GM19324 (cell line): Measurements from ENCODE around the gene HS6ST2.
A peak's percentile ranks its signal among the peaks of the same experiment; 100 is the strongest.

Source experiments
- ATAC-seq: cut with Tn5 transposase; IDR thresholded peaks from one replicate; pipeline ENCODE4 v1.9.1; 2021; ENCODE audit warnings: mild to moderate bottlenecking, moderate library complexity; ENCODE audit not compliant: unreplicated experiment, low FRiP score

The HS6ST2 gene

GRCh38 chrX:132634521-132634920 is 323.9 kb downstream of the HS6ST2 start:
- ATAC-seq, result no peak

DNA sequence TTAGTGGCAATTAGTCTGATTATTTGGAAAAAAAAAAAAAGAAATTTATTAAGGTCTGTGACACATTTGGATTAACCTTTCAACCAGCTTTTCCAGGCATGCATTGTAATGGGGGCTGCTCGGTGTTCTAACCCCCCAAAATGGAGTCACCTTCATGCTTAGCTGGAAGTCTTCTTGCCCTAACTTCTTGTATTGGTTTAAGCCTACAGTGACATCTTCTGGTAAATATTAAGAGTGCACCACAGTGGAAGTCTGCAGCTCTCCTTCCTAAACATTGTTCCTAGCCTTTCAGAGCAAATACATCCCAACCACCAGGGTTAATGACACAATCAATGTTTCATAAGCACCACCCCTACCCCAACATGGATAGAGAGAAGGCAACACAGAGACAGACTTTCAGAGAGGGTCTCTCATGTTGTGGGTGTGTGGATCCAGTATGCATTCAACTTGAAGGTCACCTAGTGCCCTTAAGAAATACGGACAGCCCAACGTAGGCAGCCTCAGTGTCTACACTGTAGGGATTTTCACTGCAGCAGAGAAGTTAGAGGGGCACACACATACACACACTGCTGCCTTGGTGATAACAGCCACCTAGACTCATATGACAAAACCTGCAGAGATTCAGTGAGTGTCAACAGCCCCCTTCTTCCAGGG is 326.7 kb downstream of the HS6ST2 start:
- no peak for ATAC-seq

- no peak for ATAC-seq
These were observed 334.0 kb downstream of the HS6ST2 start for GRCh38 chrX:132624466-132624865.

GRCh38 chrX:132623942-132624341 is 334.5 kb downstream of the HS6ST2 start:
- ATAC-seq, result no peak

DNA sequence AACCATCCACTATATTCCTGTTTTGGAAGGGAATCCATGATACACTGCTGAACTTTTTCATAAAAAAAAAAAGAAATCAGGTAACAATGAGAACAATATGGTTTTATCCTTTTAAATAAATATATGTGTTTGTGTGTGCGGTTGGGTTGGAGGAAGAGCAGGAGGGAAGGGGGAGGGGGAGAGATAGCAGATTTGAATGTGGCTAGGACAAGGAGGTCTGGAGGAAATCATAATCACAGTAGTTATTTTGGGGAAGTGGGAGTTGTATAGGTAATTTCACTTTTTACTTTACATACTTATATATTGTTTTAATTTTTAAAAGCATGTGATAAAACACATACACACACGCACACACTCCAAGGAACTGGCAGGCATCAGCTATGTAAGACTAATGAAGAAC is 335.1 kb downstream of the HS6ST2 start:
- ATAC-seq, result no peak

- ATAC-seq, result no peak
These were observed 336.3 kb downstream of the HS6ST2 start for GRCh38 chrX:132622130-132622529.

DNA sequence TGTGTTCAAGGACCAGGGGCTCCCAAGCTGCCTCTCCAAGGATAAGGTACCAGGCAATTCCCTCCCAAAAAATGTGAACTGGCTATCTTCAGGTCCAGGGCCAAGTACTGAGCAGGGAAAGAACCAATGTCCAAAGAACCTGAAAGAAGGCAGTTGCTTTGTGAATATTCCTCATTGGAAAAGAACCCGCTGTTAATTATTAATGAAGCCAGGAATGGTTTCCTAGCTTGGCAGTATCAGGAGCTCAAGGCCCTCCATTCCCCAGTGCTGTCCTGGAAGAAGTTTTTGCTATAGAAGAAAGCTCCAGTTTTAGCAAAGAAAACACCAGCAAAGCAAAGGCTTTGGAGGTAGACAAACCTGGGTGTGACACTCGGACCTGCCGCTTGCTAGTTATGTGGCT is 339.6 kb downstream of the HS6ST2 start:
- ATAC-seq, result no peak

- no peak for ATAC-seq
These were observed 342.9 kb downstream of the HS6ST2 start for GRCh38 chrX:132615391-132616131.

GRCh38 chrX:132614297-132614696 is 344.1 kb downstream of the HS6ST2 start:
- no peak for ATAC-seq

- no peak for ATAC-seq
These were observed 344.6 kb downstream of the HS6ST2 start for GRCh38 chrX:132613801-132614200.

GRCh38 chrX:132612821-132613564 is 345.4 kb downstream of the HS6ST2 start:
- no peak for ATAC-seq

GRCh38 chrX:132610536-132610935 is 347.9 kb downstream of the HS6ST2 start:
- no peak for ATAC-seq

DNA sequence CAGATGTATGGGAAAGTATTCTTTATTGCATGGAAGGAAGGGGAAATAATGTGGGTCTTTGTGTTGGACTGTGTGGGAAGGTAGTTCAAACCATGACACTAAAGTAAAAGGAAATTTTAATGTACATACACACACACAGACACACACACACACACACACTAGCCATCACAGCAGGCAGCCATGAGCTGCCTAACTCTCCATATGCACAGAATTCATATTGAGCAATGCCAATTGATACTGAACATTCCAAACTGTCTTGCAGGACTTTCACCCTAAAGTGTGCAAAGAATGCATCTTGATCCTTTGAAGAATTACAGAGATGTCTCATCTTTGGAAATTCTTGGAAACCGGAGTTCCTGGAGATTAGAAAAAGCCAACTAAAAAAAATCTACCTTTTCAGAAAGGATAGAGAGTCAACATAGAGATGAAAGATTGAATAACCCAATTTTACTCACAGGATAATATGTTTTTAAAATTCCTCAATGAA is 349.0 kb downstream of the HS6ST2 start:
- no peak for ATAC-seq

DNA sequence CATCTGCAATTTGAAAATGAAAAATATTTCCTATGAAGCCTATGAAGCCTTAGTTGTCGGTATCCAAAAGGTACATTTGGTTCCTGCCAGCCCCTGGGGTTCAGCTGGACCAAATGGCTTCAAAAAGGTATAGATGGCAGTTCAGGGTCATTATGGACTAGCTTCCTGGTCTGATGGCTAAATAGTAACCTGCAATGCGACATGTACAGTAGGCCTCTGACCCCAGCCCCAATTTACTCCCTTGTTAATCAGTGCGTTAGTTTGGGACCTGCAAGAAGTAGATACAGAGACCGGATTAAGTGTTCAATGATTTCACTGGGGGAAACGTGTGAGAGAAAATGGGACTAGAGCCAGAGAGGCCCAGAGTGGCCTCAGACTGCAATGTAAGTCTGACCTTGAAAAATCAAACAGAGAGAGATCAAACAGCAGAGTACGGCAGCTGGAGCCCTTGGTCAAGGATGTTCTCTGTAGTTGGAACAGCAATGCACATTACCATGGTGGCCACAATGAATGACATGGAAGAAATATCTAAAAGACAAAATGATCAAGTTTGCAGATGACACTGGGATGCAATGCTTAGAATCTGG is 354.6 kb downstream of the HS6ST2 start:
- ATAC-seq, result no peak

GRCh38 chrX:132602701-132603100 is 355.7 kb downstream of the HS6ST2 start:
- no peak for ATAC-seq

GRCh38 chrX:132594999-132595398 is 363.4 kb downstream of the HS6ST2 start:
- ATAC-seq, result no peak

DNA sequence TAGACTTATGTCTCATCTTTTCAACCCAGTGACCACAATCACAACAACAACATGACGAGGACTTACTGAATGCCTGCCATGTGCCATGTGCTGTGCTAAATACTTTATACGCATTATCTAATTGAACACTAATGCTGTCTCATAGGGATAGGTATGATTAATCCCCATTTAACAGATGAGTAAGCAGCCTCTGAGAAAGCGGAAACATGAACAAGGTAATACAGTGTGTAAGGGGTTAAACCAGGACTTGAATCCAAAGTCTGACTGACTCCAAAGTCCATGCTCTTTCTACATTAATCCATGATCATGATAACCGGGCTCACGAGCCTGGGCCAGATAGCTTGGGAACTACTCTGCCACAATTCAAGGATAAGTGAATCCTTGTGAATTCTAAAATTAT is 364.3 kb downstream of the HS6ST2 start:
- ATAC-seq, result no peak

DNA sequence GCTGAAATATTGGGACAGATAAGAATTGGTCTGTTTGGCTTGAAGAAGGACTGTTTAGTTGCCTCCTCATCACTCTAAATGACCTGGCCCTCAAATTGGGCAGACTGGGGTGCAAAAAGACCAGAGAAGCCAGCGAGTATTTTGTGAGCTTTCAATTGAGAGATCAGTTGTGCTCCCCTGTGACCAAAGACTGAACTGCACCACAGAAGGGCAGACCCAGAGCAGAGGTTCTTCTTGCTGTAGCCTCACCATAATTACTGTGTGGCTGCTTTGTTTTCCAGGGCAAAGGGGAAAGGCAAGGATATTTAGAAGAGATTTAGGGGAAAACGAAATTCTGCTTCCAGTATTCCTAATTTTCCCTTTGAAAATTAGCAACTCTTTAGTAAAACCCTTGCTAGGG is 365.5 kb downstream of the HS6ST2 start:
- peak; percentile 60 for ATAC-seq

DNA sequence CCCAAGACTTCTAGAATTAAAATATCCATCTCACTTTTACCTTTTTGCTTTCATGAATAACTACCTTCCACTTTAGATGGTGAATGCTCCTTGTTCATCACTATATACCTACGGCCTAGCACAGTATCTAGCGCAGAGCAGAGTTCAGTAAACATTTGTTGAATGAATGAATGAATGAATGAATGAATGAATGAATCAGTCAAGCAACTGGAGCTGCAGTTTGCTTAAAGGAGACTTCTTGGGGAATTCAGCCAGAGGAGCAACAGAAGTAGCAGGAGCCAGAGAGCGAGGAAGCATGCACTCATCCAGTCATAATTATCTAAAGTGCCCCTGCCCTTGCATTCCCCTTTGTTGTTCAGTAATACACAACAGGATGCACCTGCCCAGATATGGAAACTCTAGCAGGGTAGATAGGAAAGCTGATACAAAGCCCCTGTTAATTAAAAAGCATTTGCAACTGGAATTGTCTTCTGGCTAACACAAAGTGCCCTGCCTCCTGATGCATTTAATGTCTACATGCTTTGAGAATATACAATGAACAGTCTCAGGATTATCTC is 366.6 kb downstream of the HS6ST2 start:
- ATAC-seq, result no peak

DNA sequence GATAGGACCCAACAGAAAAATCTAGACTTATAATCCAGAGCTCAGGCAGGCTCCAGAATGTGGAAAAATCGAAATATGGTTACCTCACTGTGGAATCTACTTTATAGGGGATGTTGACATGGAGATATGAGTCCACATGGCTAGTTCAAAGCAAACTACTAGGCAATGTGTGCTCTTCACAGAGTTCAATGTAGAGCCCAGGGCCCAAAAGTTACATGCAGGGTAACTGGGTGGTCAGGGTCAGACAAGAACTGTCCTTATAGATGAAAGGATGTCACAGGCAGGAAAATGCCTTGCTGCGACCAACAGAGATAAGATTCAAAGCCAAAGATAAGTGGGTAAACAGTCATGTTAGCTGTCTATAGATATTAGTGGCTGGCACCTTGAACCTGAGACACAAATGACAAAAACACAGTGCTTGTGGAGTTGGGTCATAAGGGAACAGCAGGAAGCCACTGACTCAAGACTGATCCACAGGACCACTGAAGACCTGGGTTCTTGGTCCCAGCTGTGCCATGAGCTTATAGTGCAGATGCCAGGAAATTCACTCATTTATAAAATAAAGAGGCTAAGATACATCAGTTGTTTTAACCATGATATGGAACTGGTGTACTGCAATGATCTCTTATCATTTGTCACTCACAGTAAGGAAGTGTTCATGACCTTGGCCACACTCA is 367.9 kb downstream of the HS6ST2 start:
- no peak for ATAC-seq
